Neural progenitor cell (in vitro differentiated cells): ENCODE data around the gene INHBC. TPM values are rescaled to one million over a fixed set of nuclear protein-coding genes. Genes with fewer than 3 reads are reported as not detected.
"Not testable (repeated sequence)": the region's sequence is repeated elsewhere in the genome, so short reads cannot be mapped to it uniquely, and the experiment has no call there.

Source experiments
- DNase-seq: peaks from one replicate; pipeline ENCODE4 v3.0.0-alpha.2; 2016; ENCODE audit warnings: low spot score
- H2AFZ ChIP-seq: fragments of 200-600 bp; sonication (generic); replicated peaks from 2 replicates; pipeline ENCODE4 v1.6.1; 2016; ENCODE audit warnings: antibody characterized with exemption
- H3F3A ChIP-seq: fragments of 200-600 bp; sonication (generic); 2 replicates; pipeline ENCODE4 v1.6.1; 2016; ENCODE audit warnings: antibody characterized with exemption, low read depth
- H3K27ac ChIP-seq: fragments of 200-600 bp; sonication (generic); 2 replicates; pipeline ENCODE4 v1.5.1; 2016; ENCODE audit warnings: mild to moderate bottlenecking
- H3K27me3 ChIP-seq: fragments of 200-600 bp; sonication (generic); 2 replicates; pipeline ENCODE4 v1.6.1; 2016; ENCODE audit warnings: mild to moderate bottlenecking, moderate library complexity
- H3K36me3 ChIP-seq: fragments of 200-600 bp; sonication (generic); 2 replicates; pipeline ENCODE4 v1.5.1; 2016
- H3K4me1 ChIP-seq: fragments of 200-600 bp; sonication (generic); 2 replicates; pipeline ENCODE4 v1.6.1; 2016; ENCODE audit warnings: mixed run types
- H3K4me2 ChIP-seq: fragments of 200-600 bp; sonication (generic); 2 replicates; pipeline ENCODE4 v1.6.1; 2016
- H3K4me3 ChIP-seq: fragments of 200-600 bp; sonication (generic); 2 replicates; pipeline ENCODE4 v1.5.1; 2016
- H3K79me2 ChIP-seq: fragments of 200-600 bp; sonication (generic); 2 replicates; pipeline ENCODE4 v1.6.1; 2016; ENCODE audit warnings: low read depth
- H3K9ac ChIP-seq: fragments of 200-600 bp; sonication (generic); 2 replicates; pipeline ENCODE4 v1.6.1; 2016
- H3K9me3 ChIP-seq: fragments of 200-600 bp; sonication (generic); 2 replicates; pipeline ENCODE4 v1.5.1; 2016; ENCODE audit warnings: low read depth
- H4K20me1 ChIP-seq: fragments of 200-600 bp; sonication (generic); 2 replicates; pipeline ENCODE4 v1.6.1; 2016; ENCODE audit warnings: low read depth
- H3K27ac Mint-ChIP-seq: 3 replicates; pipeline ENCODE4 v1.8.0; 2021; ENCODE audit warnings: mixed read lengths
- H3K27me3 Mint-ChIP-seq: 2 replicates; pipeline ENCODE4 v1.8.0; 2022; ENCODE audit warnings: low read depth, mild to moderate bottlenecking, inconsistent platforms, moderate library complexity, mixed read lengths; ENCODE audit not compliant: insufficient read depth
- H3K36me3 Mint-ChIP-seq: 3 replicates; pipeline ENCODE4 v1.8.0; 2021; ENCODE audit warnings: mixed read lengths
- H3K4me1 Mint-ChIP-seq: 3 replicates; pipeline ENCODE4 v1.8.0; 2021; ENCODE audit warnings: mixed read lengths
- H3K4me3 Mint-ChIP-seq: 3 replicates; pipeline ENCODE4 v1.8.0; 2021; ENCODE audit warnings: mild to moderate bottlenecking, moderate library complexity, mixed read lengths
- H3K9me3 Mint-ChIP-seq: 3 replicates; pipeline ENCODE4 v1.8.0; 2020; ENCODE audit warnings: mixed read lengths
- CTCF ChIP-seq: fragments of 200-600 bp; sonication (generic); IDR thresholded peaks from 2 replicates; pipeline ENCODE4 v1.5.1; 2017; ENCODE audit warnings: antibody characterized with exemption, mild to moderate bottlenecking
- EZH2 ChIP-seq: fragments of 200-600 bp; sonication (generic); IDR thresholded peaks from 2 replicates; pipeline ENCODE4 v1.6.1; 2017; ENCODE audit warnings: antibody characterized with exemption, mild to moderate bottlenecking, moderate library complexity
- EZH2phosphoT487 ChIP-seq: fragments of 200-600 bp; sonication (generic); IDR thresholded peaks from 2 replicates; pipeline ENCODE4 v1.6.1; 2017; ENCODE audit warnings: antibody characterized with exemption
- total RNA-seq: library from RNA; depleted of rRNA; stranded (reverse); fragments of >200 nt; gene quantifications from 2 replicates; pipeline ENCODE4 v1.2.3, GENCODE V29; 2015; ENCODE audit warnings: low replicate concordance

INHBC gene
- total RNA-seq, 1 donor from 2014 or later, result not detected

DNA sequence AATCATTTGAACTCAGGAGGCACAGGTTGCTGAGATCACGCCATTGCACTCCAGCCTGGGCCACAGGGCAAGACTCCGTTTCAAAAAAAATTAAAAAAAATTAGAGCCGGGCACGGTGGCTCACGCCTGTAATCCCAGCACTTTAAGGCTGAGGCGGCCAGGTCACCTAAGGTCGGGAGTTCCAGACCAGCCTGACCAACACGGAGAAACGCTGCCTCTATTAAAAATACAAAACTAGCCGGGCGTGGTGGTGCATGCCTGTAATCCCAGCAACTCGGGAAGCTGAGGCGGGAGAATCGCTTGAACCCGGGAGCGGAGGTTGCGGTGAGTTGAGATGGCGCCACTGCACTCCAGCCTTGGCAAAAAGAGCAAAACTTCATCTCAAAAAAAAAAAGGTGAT is 39.5 kb upstream of the INHBC start:
- H3K9me3 Mint-ChIP-seq, result no peaks in the 10 kb centered on the region
- Histone ChIP-seq H3K79me2 (peaks cover 21% of the 10 kb centered on the region), H3K4me3 (no peak overlapping the region), H3K27me3 (no peaks in the 10 kb centered on the region), H3K27ac (no peak overlapping the region), H3K9me3 (no peaks in the 10 kb centered on the region), H3K36me3 (no peaks in the 10 kb centered on the region), H4K20me1 (no peaks in the 10 kb centered on the region), H3K4me2 (no peak overlapping the region), H3F3A (no peaks in the 10 kb centered on the region), H2AFZ (no peak overlapping the region), H3K4me1 (no peaks in the 10 kb centered on the region), H3K9ac (no peak overlapping the region)
- peaks cover 2% of the 10 kb centered on the region for H3K4me1 Mint-ChIP-seq
- no peak overlapping the region for H3K27ac Mint-ChIP-seq
- H3K27me3 Mint-ChIP-seq, result no peaks in the 10 kb centered on the region
- H3K4me3 Mint-ChIP-seq, result no peak overlapping the region
- DNase-seq, result no peak
- peaks cover 17% of the 10 kb centered on the region for H3K36me3 Mint-ChIP-seq
- TF ChIP-seq CTCF (no peak), EZH2 (no peak), EZH2phosphoT487 (no peak)

GRCh38 chr12:57397441-57397840 is 37.1 kb upstream of the INHBC start:
- H3K27ac Mint-ChIP-seq, result no peak overlapping the region
- Histone ChIP-seq H4K20me1 (no peaks in the 10 kb centered on the region), H3K27me3 (no peaks in the 10 kb centered on the region), H3K4me2 (no peak overlapping the region), H3K36me3 (no peaks in the 10 kb centered on the region), H2AFZ (no peak overlapping the region), H3K27ac (no peak overlapping the region), H3K79me2 (peaks cover 36% of the 10 kb centered on the region), H3K4me3 (no peak overlapping the region), H3K4me1 (no peaks in the 10 kb centered on the region), H3F3A (no peaks in the 10 kb centered on the region), H3K9me3 (no peaks in the 10 kb centered on the region), H3K9ac (no peak overlapping the region)
- no peak for TF ChIP-seq EZH2phosphoT487
- TF ChIP-seq EZH2, result no peak
- no peak for TF ChIP-seq CTCF
- no peaks in the 10 kb centered on the region for H3K9me3 Mint-ChIP-seq
- no peak overlapping the region for H3K4me3 Mint-ChIP-seq
- DNase-seq, result no peak
- peaks cover 15% of the 10 kb centered on the region for H3K36me3 Mint-ChIP-seq
- no peaks in the 10 kb centered on the region for H3K4me1 Mint-ChIP-seq
- H3K27me3 Mint-ChIP-seq, result no peaks in the 10 kb centered on the region

GRCh38 chr12:57399718-57400463 is 34.7 kb upstream of the INHBC start:
- not testable (repeated sequence) for H3K36me3 ChIP-seq, H3K4me1 ChIP-seq, H3K9me3 Mint-ChIP-seq, H2AFZ ChIP-seq, H3K9me3 ChIP-seq, H3K4me2 ChIP-seq, DNase-seq, H3K9ac ChIP-seq, H3K4me3 ChIP-seq, H3F3A ChIP-seq, H4K20me1 ChIP-seq, H3K4me3 Mint-ChIP-seq, H3K27me3 ChIP-seq, H3K36me3 Mint-ChIP-seq, H3K4me1 Mint-ChIP-seq, H3K27me3 Mint-ChIP-seq, H3K27ac ChIP-seq, H3K27ac Mint-ChIP-seq
- H3K79me2 ChIP-seq, result peaks cover 36% of the 10 kb centered on the region

DNA sequence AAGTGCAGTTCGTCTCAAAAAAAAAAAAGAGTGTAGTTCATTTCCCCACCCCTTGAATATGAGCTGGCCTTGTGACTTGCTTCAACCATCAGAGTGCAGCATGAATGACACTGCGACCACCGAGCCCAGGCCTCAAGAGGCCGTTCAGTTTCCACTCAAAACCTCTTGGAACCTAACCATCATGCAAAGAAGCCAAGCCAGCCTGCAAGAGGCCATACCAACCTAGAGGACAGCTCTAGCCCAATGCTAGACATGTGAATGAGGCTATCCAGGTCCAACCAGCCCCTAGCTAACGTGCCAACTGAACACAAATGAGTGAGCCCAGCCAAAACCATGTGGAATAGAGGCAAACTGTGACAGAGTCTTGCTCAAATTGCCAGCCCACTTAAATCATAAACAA is 33.4 kb upstream of the INHBC start:
- no peaks in the 10 kb centered on the region for H3K9me3 Mint-ChIP-seq
- Histone ChIP-seq H3F3A (no peaks in the 10 kb centered on the region), H3K36me3 (no peaks in the 10 kb centered on the region), H3K9ac (no peak overlapping the region), H4K20me1 (no peaks in the 10 kb centered on the region), H3K4me3 (no peak overlapping the region), H3K4me1 (no peaks in the 10 kb centered on the region), H3K27me3 (no peaks in the 10 kb centered on the region), H3K9me3 (no peaks in the 10 kb centered on the region), H3K79me2 (peaks cover 36% of the 10 kb centered on the region), H3K4me2 (no peak overlapping the region), H3K27ac (no peak overlapping the region), H2AFZ (no peak overlapping the region)
- H3K4me1 Mint-ChIP-seq, result no peaks in the 10 kb centered on the region
- no peak for DNase-seq
- no peak overlapping the region for H3K4me3 Mint-ChIP-seq
- H3K27ac Mint-ChIP-seq, result no peak overlapping the region
- peaks cover 2% of the 10 kb centered on the region for H3K36me3 Mint-ChIP-seq
- H3K27me3 Mint-ChIP-seq, result no peaks in the 10 kb centered on the region
- no peak for TF ChIP-seq EZH2phosphoT487
- TF ChIP-seq EZH2, result no peak
- no peak for TF ChIP-seq CTCF

GRCh38 chr12:57402156-57402555 is 32.4 kb upstream of the INHBC start:
- H3K79me2 ChIP-seq, result peaks cover 38% of the 10 kb centered on the region
- not testable (repeated sequence) for H3K9me3 ChIP-seq, DNase-seq, H3K4me3 ChIP-seq, H3K4me1 ChIP-seq, H3K27me3 Mint-ChIP-seq, H3K9ac ChIP-seq, H2AFZ ChIP-seq, H3K4me2 ChIP-seq, H3K36me3 Mint-ChIP-seq, H4K20me1 ChIP-seq, H3F3A ChIP-seq, H3K27ac ChIP-seq, H3K27me3 ChIP-seq, H3K36me3 ChIP-seq, H3K9me3 Mint-ChIP-seq, H3K27ac Mint-ChIP-seq, H3K4me3 Mint-ChIP-seq, H3K4me1 Mint-ChIP-seq
